Measurements from ENCODE around the gene ABHD1.
A peak's percentile ranks its signal among the peaks of the same experiment; 100 is the strongest.

The ABHD1 gene

GRCh38 chr2:27134781-27135477 lies 11.3 kb downstream of the ABHD1 start (continued):
- no peak for TF ChIP-seq REST (tag by site-specific recombination; IDR thresholded peaks at IDR 0.05)
- no peak for TF ChIP-seq ZNF623 (tag by site-specific recombination; IDR thresholded peaks at IDR 0.05)
- TF ChIP-seq ZNF677 (tag by site-specific recombination; IDR thresholded peaks at IDR 0.05) = no peak
- TF ChIP-seq ZNF747 (tag by site-specific recombination; IDR thresholded peaks at IDR 0.05) = no peak
- peak; percentile 53 for TF ChIP-seq ZBTB26 (tag by site-specific recombination; optimal IDR thresholded peaks at IDR 0.05)
- no peak for TF ChIP-seq ZNF416 (tag by site-specific recombination; IDR thresholded peaks at IDR 0.05)
- peak; percentile 43; the same call in 1 of the 2 replicates for TF ChIP-seq ZXDB (tag by site-specific recombination; IDR thresholded peaks at IDR 0.05)
- no peak for TF ChIP-seq ZNF121 (tag by site-specific recombination; IDR thresholded peaks at IDR 0.05)
- TF ChIP-seq ZNF394 (tag by site-specific recombination; IDR thresholded peaks at IDR 0.05; ENCODE audit: borderline replicate concordance) = no peak
- no peak for TF ChIP-seq FEZF1 (tag by site-specific recombination; IDR thresholded peaks at IDR 0.05)
- no peak for TF ChIP-seq ZNF138 (tag by site-specific recombination; IDR thresholded peaks at IDR 0.05; ENCODE audit: borderline replicate concordance)
- TF ChIP-seq ZNF48 (tag by site-specific recombination; IDR thresholded peaks at IDR 0.05) = no peak
- no peak for TF ChIP-seq ZNF560 (tag by site-specific recombination; IDR thresholded peaks at IDR 0.05; ENCODE audit: borderline replicate concordance)
- TF ChIP-seq MYNN (tag by site-specific recombination; IDR thresholded peaks at IDR 0.05; ENCODE audit: borderline replicate concordance) = no peak
- no peak for TF ChIP-seq ZNF518A (tag by site-specific recombination; conservative IDR thresholded peaks at IDR 0.05; ENCODE audit: low read depth)
- no peak for TF ChIP-seq TRIM28 (IDR thresholded peaks at IDR 0.05; ENCODE audit: borderline replicate concordance, low read length)
- no peak for TF ChIP-seq ZNF621 (tag by site-specific recombination; IDR thresholded peaks at IDR 0.05)
- peak; percentile 39; the same call in 1 of the 2 replicates for TF ChIP-seq ZBTB8A (tag by site-specific recombination; IDR thresholded peaks at IDR 0.05)
- peak; percentile 54; the same call in 1 of the 2 replicates for TF ChIP-seq ZNF335 (tag by site-specific recombination; conservative IDR thresholded peaks at IDR 0.05)
- TF ChIP-seq ZNF169 (tag by site-specific recombination; IDR thresholded peaks at IDR 0.05) = no peak
- no peak for TF ChIP-seq ZNF510 (tag by site-specific recombination; IDR thresholded peaks at IDR 0.05; ENCODE audit: insufficient replicate concordance)
- peak; percentile 76; the same call in 1 of the 2 replicates for TF ChIP-seq ZEB2 (tag by site-specific recombination; IDR thresholded peaks at IDR 0.05)
- TF ChIP-seq SP2 (tag by site-specific recombination; IDR thresholded peaks at IDR 0.05) = no peak
- no peak for TF ChIP-seq ZNF223 (tag by site-specific recombination; IDR thresholded peaks at IDR 0.05)
- no peak for TF ChIP-seq ZNF350 (tag by site-specific recombination; IDR thresholded peaks at IDR 0.05)
- no peak for TF ChIP-seq OSR2 (tag by site-specific recombination; IDR thresholded peaks at IDR 0.05)
- no peak for TF ChIP-seq ZNF558 (tag by site-specific recombination; IDR thresholded peaks at IDR 0.05)
- TF ChIP-seq ZNF311 (tag by site-specific recombination; IDR thresholded peaks at IDR 0.05; ENCODE audit: borderline replicate concordance) = no peak
- no peak for TF ChIP-seq BCL11B (tag by site-specific recombination; IDR thresholded peaks at IDR 0.05; ENCODE audit: low read depth)
- no peak for TF ChIP-seq HOXD13 (CRISPR knock-in tag; IDR thresholded peaks at IDR 0.05; ENCODE audit: borderline replicate concordance)
- no peak for TF ChIP-seq ZNF133 (tag by site-specific recombination; IDR thresholded peaks at IDR 0.05)
- TF ChIP-seq KLF7 (tag by site-specific recombination; IDR thresholded peaks at IDR 0.05; ENCODE audit: borderline replicate concordance) = 0 out of 2 replicates have a peak, but pooled peaks have one; percentile 59
- no peak for TF ChIP-seq ZNF214 (tag by site-specific recombination; IDR thresholded peaks at IDR 0.05; ENCODE audit: borderline replicate concordance)

All from HEK293 (cell line).